Uterus (tissue), 2 donors: ENCODE results near the gene NDUFA13.

ENCODE experiments used
- POLR2A ChIP-seq, 2 donors: fragments of 450-650 bp; IDR thresholded peaks; one replicate each; pipeline ENCODE4 v1.6.1; 2016; ENCODE audit warnings: antibody characterized with exemption in 2 of 2, mild to moderate bottlenecking in 1 of 2, moderate library complexity in 1 of 2
- TF ChIP-seq, protein P1 (sequence below), 4 experiments: fragments of 200-600 bp in 2 of 4; fragments of 450-650 bp in 2 of 4; sonication (generic) in 2 of 4; IDR thresholded peaks; one replicate each; pipeline ENCODE4 v1.5.1; 2016 to 2019; ENCODE audit warnings: antibody characterized with exemption in 4 of 4, mild to moderate bottlenecking in 2 of 4, moderate library complexity in 1 of 4

DNA sequence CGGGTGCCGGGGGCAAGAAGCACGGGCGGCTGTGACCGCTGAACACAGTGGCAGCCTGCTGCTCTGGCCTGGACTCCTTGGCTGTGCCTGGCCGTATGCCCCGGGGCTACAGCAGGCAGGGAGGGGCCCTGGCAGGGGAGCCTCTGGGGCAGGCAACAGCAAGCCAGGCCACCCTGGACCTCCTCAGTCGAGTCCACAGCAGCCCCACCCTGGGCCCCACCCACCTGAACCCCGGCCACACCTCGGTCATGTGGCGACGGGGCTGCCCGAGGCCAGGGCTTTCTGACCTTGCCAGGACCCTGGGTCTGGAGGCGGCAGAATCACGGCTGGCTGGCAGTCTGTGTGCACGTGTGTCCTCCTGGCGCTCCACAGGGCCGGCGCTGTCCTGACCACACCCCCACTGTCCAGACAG lies 30.7 kb downstream of the NDUFA13 start:
- TF ChIP-seq, protein P1, sequence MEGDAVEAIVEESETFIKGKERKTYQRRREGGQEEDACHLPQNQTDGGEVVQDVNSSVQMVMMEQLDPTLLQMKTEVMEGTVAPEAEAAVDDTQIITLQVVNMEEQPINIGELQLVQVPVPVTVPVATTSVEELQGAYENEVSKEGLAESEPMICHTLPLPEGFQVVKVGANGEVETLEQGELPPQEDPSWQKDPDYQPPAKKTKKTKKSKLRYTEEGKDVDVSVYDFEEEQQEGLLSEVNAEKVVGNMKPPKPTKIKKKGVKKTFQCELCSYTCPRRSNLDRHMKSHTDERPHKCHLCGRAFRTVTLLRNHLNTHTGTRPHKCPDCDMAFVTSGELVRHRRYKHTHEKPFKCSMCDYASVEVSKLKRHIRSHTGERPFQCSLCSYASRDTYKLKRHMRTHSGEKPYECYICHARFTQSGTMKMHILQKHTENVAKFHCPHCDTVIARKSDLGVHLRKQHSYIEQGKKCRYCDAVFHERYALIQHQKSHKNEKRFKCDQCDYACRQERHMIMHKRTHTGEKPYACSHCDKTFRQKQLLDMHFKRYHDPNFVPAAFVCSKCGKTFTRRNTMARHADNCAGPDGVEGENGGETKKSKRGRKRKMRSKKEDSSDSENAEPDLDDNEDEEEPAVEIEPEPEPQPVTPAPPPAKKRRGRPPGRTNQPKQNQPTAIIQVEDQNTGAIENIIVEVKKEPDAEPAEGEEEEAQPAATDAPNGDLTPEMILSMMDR (IDR thresholded peaks at IDR 0.05), result no peak
- TF ChIP-seq POLR2A (IDR thresholded peaks at IDR 0.05), result no peak
